B cell (primary cell): ENCODE data around the gene ACP3. TPM values are rescaled to one million over a fixed set of nuclear protein-coding genes. Genes with fewer than 3 reads are reported as not detected.

Experiments used
- ATAC-seq: fragments of 200-7000 bp; cut with Tn5 transposase; one replicate; pipeline ENCODE4 v1.10.0; 2021; ENCODE audit warnings: low read depth, mild to moderate bottlenecking, moderate number of reproducible peaks, moderate library complexity
- CTCF ChIA-PET: fragments of 350-600 bp; sonication (Branson Sonifier 250); formaldehyde crosslinking; loops from one replicate; lab custom pipeline; 2021; ENCODE audit warnings: antibody characterized with exemption, inconsistent platforms; lab: Charles Lee
- POLR2A ChIA-PET: fragments of 350-600 bp; sonication (Branson Sonifier 250); formaldehyde crosslinking; loops from one replicate; lab custom pipeline; 2021; ENCODE audit warnings: antibody characterized with exemption; lab: Charles Lee
- DNase-seq: peaks from one replicate; pipeline ENCODE4 v3.0.0; 2013
- H2AFZ ChIP-seq: 2 replicates; pipeline ENCODE4 v1.6.1; 2012; ENCODE audit warnings: mild to moderate bottlenecking, low read depth, low read length; ENCODE audit not compliant: insufficient read depth, poor library complexity, severe bottlenecking
- H3K27ac ChIP-seq, 2 donors: 1 replicate in 1 of 2; 2 replicates in 1 of 2; pipeline ENCODE4 v1.5.1; 2012 to 2013; ENCODE audit warnings: low read length in 2 of 2, mild to moderate bottlenecking in 2 of 2, moderate library complexity in 1 of 2
- H3K27me3 ChIP-seq, 4 experiments: fragments of 200-600 bp in 1 of 4; sonication (generic) in 1 of 4; replicated peaks in 1 of 4; 1 replicate in 2 of 4; 2 replicates in 2 of 4; pipeline versions ENCODE4 v1.6.1 to v1.7.0; 2013 to 2016; ENCODE audit warnings: low read length in 3 of 4, mild to moderate bottlenecking in 2 of 4, mixed read lengths in 1 of 4, moderate library complexity in 1 of 4; ENCODE audit not compliant: insufficient read depth in 4 of 4, control insufficient read depth in 3 of 4; ENCODE audit errors: control extremely low read depth in 1 of 4
- H3K36me3 ChIP-seq, 2 experiments: replicated peaks in 1 of 2; 1 replicate in 1 of 2; 2 replicates in 1 of 2; pipeline versions ENCODE4 v1.6.1 to v1.7.1; 2013; ENCODE audit warnings: low read length in 1 of 2; ENCODE audit not compliant: insufficient read depth in 2 of 2, control insufficient read depth in 1 of 2; ENCODE audit errors: control extremely low read depth in 1 of 2, extremely low read depth in 1 of 2
- H3K4me1 ChIP-seq, 2 donors: fragments of 200-600 bp in 1 of 2; sonication (generic) in 1 of 2; 1 replicate in 1 of 2; 2 replicates in 1 of 2; pipeline versions ENCODE4 v1.5.1 to v1.6.1; 2013 to 2017; ENCODE audit warnings: low read length in 2 of 2; ENCODE audit not compliant: control insufficient read depth in 2 of 2, insufficient read depth in 2 of 2
- H3K4me2 ChIP-seq: replicated peaks from 2 replicates; pipeline ENCODE3; 2012; ENCODE audit warnings: mild to moderate bottlenecking, low read depth, low read length; ENCODE audit not compliant: poor library complexity, severe bottlenecking
- H3K4me3 ChIP-seq, 5 experiments: fragments of 200-600 bp in 1 of 5; sonication (generic) in 1 of 5; 1 replicate in 3 of 5; 2 replicates in 2 of 5; pipeline versions ENCODE4 v1.5.1 to v1.7.0; 2011 to 2016; ENCODE audit warnings: low read length in 4 of 5, mild to moderate bottlenecking in 4 of 5, low read depth in 2 of 5, control low read depth in 1 of 5, moderate library complexity in 1 of 5; ENCODE audit not compliant: insufficient read depth in 1 of 5; ENCODE audit errors: control extremely low read depth in 1 of 5, extremely low read depth in 1 of 5
- H3K79me2 ChIP-seq: fragments of 200-600 bp; sonication (generic); one replicate; pipeline ENCODE4 v1.6.0; 2016; ENCODE audit warnings: low read length; ENCODE audit not compliant: control insufficient read depth, insufficient read depth
- H3K9ac ChIP-seq: fragments of 200-600 bp; sonication (generic); 2 replicates; pipeline ENCODE4 v1.6.1; 2017; ENCODE audit warnings: mild to moderate bottlenecking, low read length, moderate library complexity
- H3K9me3 ChIP-seq, 3 donors: one replicate each; pipeline versions ENCODE4 v1.6.1 to v1.7.1; 2013; ENCODE audit warnings: low read length in 2 of 3; ENCODE audit not compliant: control insufficient read depth in 2 of 3, insufficient read depth in 1 of 3; ENCODE audit errors: control extremely low read depth in 1 of 3
- H4K20me1 ChIP-seq: 2 replicates; pipeline ENCODE4 v1.6.0; 2012; ENCODE audit warnings: mild to moderate bottlenecking, low read length; ENCODE audit not compliant: insufficient read depth, control insufficient read depth, poor library complexity, severe bottlenecking
- H3K27ac Mint-ChIP-seq: one replicate; pipeline ENCODE4 v1.8.0; 2021; ENCODE audit warnings: mixed read lengths
- H3K27me3 Mint-ChIP-seq: one replicate; pipeline ENCODE4 v1.8.0; 2021; ENCODE audit warnings: mixed read lengths
- H3K4me1 Mint-ChIP-seq: one replicate; pipeline ENCODE4 v1.8.0; 2021; ENCODE audit warnings: mixed read lengths
- H3K4me3 Mint-ChIP-seq: one replicate; pipeline ENCODE4 v1.8.0; 2021; ENCODE audit warnings: mixed read lengths
- H3K9me3 Mint-ChIP-seq: one replicate; pipeline ENCODE4 v1.8.0; 2022; ENCODE audit warnings: mixed read lengths; ENCODE audit not compliant: insufficient read depth
- EZH2 ChIP-seq: IDR thresholded peaks from 2 replicates; pipeline ENCODE4 v1.6.1; 2012; ENCODE audit warnings: borderline replicate concordance, low read depth, mild to moderate bottlenecking, moderate library complexity, low read length; ENCODE audit not compliant: insufficient read depth, poor library complexity, severe bottlenecking
- WGBS: methylation state at CpG from one replicate; pipeline ENCODE4 v1.1.5; 2013; ENCODE audit warnings: missing lambda C conversion rate; ENCODE audit not compliant: insufficient coverage; 5-methylcytosine and 5-hydroxymethylcytosine counted together
- intact Hi-C: fragments of 100-400 bp; cut with micrococcal nuclease; formaldehyde crosslinking; loops from one replicate; pipeline ENCODE4 v1.10.0; 2022
- polyA plus RNA-seq: library from polyadenylated mRNA; depleted of rRNA; stranded (reverse); fragments of >200 nt; gene quantifications from 2 replicates; pipeline ENCODE4 v1.2.3, GENCODE V29; 2012
- total RNA-seq, 2 donors: library from RNA; stranded (reverse); fragments of 120-200 nt in 1 of 2; gene quantifications; 1 replicate in 1 of 2; 2 replicates in 1 of 2; pipeline versions ENCODE4 v1.2.3 to v1.2.4, GENCODE V29; 2013 to 2022
- TF ChIP-seq, protein P1 (sequence below): fragments of 200-600 bp; IDR thresholded peaks from one replicate; pipeline ENCODE4 v1.8.0; 2022; ENCODE audit warnings: antibody characterized with exemption, mild to moderate bottlenecking

Gene ACP3
- total and polyA plus RNA-seq, 2 donors (not counting 1 experiment from before 2014, with no cell fraction given) = 0.36 to 0.64 TPM

DNA sequence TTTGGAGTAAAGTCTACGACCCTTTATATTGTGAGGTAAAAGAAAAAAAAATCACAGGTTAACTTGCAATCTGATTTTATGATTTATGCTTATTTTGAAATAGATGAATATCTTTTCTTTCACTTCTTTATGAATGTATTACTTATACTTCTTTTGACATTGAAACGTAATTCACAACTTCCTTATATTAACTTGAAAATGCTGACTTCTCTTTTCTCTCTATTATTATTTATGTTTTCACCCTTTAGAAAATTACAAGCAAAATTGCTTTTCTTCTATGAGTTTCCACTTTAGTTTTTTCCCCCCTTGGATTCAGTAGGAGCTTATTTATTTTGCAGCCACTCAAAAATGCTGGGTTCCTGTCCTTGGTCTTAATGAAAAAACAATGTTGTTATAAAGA is 25.4 kb downstream of the ACP3 start:
- no peaks in the 10 kb centered on the region for H4K20me1 ChIP-seq
- Mint-ChIP-seq H3K9me3 (no peaks in the 10 kb centered on the region), H3K27me3 (no peaks in the 10 kb centered on the region), H3K27ac (no peak overlapping the region), H3K4me3 (no peak overlapping the region), H3K4me1 (peaks cover 3% of the 10 kb centered on the region)
- intact Hi-C loops = loop anchor here (2.0 to 5.0 kb wide), 2 partner anchors 1110 to 1310 kb away; no protein-coding TSS in a partner anchor
- ATAC-seq (no peak), DNase-seq (no peak)
- CTCF ChIA-PET = interaction anchor here (0.8 to 2.8 kb wide), 16 partner anchors 9 to 1323 kb away, joined by 3 to 11 read pairs (median 4); partner anchors contain the start of genes ASTE1 and NEK11
- H3K36me3 ChIP-seq = no peaks in the 10 kb centered on the region
- no peaks in the 10 kb centered on the region for H3K27me3 ChIP-seq
- no CpG with 5 or more reads among the region's 2 CpGs for WGBS
- peak overlapping the region; percentile 47 for H3K4me2 ChIP-seq
- no peaks in the 10 kb centered on the region for H3K79me2 ChIP-seq
- H3K9me3 ChIP-seq = no peaks in the 10 kb centered on the region
- H3K27ac ChIP-seq = no peak overlapping the region
- peak overlapping the region; percentile 62 for H2AFZ ChIP-seq
- TF ChIP-seq, protein P1, sequence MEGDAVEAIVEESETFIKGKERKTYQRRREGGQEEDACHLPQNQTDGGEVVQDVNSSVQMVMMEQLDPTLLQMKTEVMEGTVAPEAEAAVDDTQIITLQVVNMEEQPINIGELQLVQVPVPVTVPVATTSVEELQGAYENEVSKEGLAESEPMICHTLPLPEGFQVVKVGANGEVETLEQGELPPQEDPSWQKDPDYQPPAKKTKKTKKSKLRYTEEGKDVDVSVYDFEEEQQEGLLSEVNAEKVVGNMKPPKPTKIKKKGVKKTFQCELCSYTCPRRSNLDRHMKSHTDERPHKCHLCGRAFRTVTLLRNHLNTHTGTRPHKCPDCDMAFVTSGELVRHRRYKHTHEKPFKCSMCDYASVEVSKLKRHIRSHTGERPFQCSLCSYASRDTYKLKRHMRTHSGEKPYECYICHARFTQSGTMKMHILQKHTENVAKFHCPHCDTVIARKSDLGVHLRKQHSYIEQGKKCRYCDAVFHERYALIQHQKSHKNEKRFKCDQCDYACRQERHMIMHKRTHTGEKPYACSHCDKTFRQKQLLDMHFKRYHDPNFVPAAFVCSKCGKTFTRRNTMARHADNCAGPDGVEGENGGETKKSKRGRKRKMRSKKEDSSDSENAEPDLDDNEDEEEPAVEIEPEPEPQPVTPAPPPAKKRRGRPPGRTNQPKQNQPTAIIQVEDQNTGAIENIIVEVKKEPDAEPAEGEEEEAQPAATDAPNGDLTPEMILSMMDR = no peak
- TF ChIP-seq EZH2 = no peak
- H3K9ac ChIP-seq = no peak overlapping the region
- H3K4me1 ChIP-seq = peaks cover 4% of the 10 kb centered on the region in 2 donors
- H3K4me3 ChIP-seq = no peak overlapping the region
- POLR2A ChIA-PET = no interaction called here

DNA sequence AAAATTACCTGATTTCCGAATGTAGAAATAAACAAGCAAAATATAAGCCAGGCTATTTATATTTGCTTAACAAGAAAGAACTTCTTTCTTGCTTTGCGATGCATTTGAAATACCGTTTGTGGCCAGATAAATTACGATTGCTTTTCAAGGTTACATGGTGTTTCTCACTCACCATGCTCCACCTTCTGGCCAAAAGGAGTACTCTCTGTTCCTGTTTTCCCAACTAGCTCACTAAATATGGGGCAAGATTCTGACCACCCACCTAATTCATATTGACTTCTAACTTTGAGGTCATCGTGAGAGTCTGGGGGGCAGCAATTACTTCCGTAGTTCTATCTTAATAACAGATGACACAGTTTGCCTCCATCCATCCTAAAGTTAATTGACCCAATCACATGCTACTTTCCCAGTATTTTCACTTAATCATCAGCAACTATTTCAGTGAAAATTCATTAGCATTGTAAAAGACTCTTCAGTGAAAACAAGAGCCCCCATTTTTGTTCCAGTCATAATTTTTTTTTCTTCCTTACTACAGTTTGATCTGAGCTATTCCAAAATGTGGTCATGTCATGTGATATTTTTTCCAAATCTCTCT is 25.9 kb downstream of the ACP3 start:
- ChIA-PET POLR2A (no interaction called here), CTCF (interaction anchor here (0.7 to 2.8 kb wide), 19 partner anchors 8 to 1324 kb away, joined by 3 to 11 read pairs (median 4); partner anchors contain the start of genes ACP3, ASTE1 and NEK11)
- no peak overlapping the region for H3K4me3 ChIP-seq
- H3K4me1 ChIP-seq = peaks cover 4% of the 10 kb centered on the region in 2 donors
- 10% methylated on average over 5 of the region's 6 CpGs for WGBS
- H3K4me2 ChIP-seq = peak overlapping the region; percentile 47
- Mint-ChIP-seq H3K27me3 (no peaks in the 10 kb centered on the region), H3K4me1 (peaks cover 3% of the 10 kb centered on the region), H3K27ac (no peak overlapping the region), H3K4me3 (no peak overlapping the region), H3K9me3 (no peaks in the 10 kb centered on the region)
- no peak overlapping the region for H3K9ac ChIP-seq
- H2AFZ ChIP-seq = peak overlapping the region; percentile 62
- intact Hi-C loops = loop anchor here (2.0 to 5.0 kb wide), 2 partner anchors 1111 to 1310 kb away; no protein-coding TSS in a partner anchor
- DNase-seq (peak; percentile 58), ATAC-seq (peak; percentile 43)
- no peaks in the 10 kb centered on the region for H3K27me3 ChIP-seq
- TF ChIP-seq EZH2 = no peak
- TF ChIP-seq, protein P1 = peak; percentile 81
- no peaks in the 10 kb centered on the region for H4K20me1 ChIP-seq
- no peak overlapping the region for H3K27ac ChIP-seq
- no peaks in the 10 kb centered on the region for H3K36me3 ChIP-seq
- H3K9me3 ChIP-seq = no peaks in the 10 kb centered on the region
- H3K79me2 ChIP-seq = no peaks in the 10 kb centered on the region
